Activated T-cell treated with anti-CD3 and anti-CD28 coated beads, Interleukin-2, amount 50 U/mL, for 72 hours (primary cell): Measurements from ENCODE around the gene DMWD. TPM values are rescaled to one million over a fixed set of nuclear protein-coding genes. Genes with fewer than 3 reads are reported as not detected.

ENCODE experiments used
- ATAC-seq, 2 donors: fragments of 150-1000 bp; cut with Tn5 transposase; replicated peaks in 1 of 2; 2 replicates each; pipeline ENCODE4 v1.10.0; 2021; ENCODE audit warnings: moderate library complexity in 2 of 2, mild to moderate bottlenecking in 1 of 2
- DNase-seq, 2 donors: peaks; one replicate each; pipeline ENCODE4 v3.0.0; 2021 to 2022; ENCODE audit warnings: mixed read lengths in 1 of 2
- H3K27ac Mint-ChIP-seq: one replicate; pipeline ENCODE4 v1.8.0; 2022; ENCODE audit warnings: mild to moderate bottlenecking, moderate library complexity, mixed read lengths
- H3K27me3 Mint-ChIP-seq: one replicate; pipeline ENCODE4 v1.8.0; 2022; ENCODE audit warnings: low read depth, mixed read lengths
- H3K36me3 Mint-ChIP-seq, 2 donors: one replicate each; pipeline ENCODE4 v1.8.0; 2022; ENCODE audit warnings: mixed read lengths in 2 of 2, mild to moderate bottlenecking in 1 of 2; ENCODE audit not compliant: insufficient read depth in 2 of 2
- H3K4me1 Mint-ChIP-seq: one replicate; pipeline ENCODE4 v1.8.0; 2022; ENCODE audit warnings: low read depth, mixed read lengths
- H3K4me3 Mint-ChIP-seq, 2 donors: one replicate each; pipeline ENCODE4 v1.8.0; 2022; ENCODE audit warnings: mild to moderate bottlenecking in 2 of 2, mixed read lengths in 2 of 2, moderate library complexity in 2 of 2
- H3K9me3 Mint-ChIP-seq, 2 donors: one replicate each; pipeline ENCODE4 v1.8.0; 2022; ENCODE audit warnings: mixed read lengths in 2 of 2
- total RNA-seq, 2 donors: library from RNA; stranded (reverse); gene quantifications; one replicate each; pipeline ENCODE4 v1.2.3, GENCODE V29; 2022

The DMWD gene
- total RNA-seq, 2 donors from 2014 or later, result 36.7 to 54.1 TPM

DNA sequence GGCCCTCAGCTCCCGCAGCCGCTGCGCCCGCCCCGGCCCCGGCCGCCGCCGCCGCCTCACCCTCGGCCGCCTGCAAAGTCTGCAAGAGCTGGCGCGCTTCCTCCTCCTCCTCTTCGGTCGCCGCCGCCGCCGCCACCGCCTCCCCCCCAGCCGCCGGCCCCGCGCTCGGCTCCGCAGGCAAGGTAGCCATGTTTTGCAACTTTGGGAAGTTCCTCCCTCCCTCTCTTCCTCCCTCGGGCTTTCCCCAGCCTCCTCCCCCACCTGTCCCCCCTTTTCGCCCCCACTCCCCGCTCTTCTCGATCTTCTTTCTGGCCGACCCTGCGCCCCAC, 24.0 kb downstream of the DMWD start:
- no peak for ATAC-seq
- Mint-ChIP-seq H3K27ac (no peak overlapping the region), H3K36me3 (no peaks in the 10 kb centered on the region), H3K9me3 (no peaks in the 10 kb centered on the region), H3K4me1 (peaks cover 5% of the 10 kb centered on the region), H3K4me3 (peak overlapping the region; percentile 92 to 96), H3K27me3 (peaks cover 4% of the 10 kb centered on the region)
- DNase-seq, result peak; percentile 63

DNA sequence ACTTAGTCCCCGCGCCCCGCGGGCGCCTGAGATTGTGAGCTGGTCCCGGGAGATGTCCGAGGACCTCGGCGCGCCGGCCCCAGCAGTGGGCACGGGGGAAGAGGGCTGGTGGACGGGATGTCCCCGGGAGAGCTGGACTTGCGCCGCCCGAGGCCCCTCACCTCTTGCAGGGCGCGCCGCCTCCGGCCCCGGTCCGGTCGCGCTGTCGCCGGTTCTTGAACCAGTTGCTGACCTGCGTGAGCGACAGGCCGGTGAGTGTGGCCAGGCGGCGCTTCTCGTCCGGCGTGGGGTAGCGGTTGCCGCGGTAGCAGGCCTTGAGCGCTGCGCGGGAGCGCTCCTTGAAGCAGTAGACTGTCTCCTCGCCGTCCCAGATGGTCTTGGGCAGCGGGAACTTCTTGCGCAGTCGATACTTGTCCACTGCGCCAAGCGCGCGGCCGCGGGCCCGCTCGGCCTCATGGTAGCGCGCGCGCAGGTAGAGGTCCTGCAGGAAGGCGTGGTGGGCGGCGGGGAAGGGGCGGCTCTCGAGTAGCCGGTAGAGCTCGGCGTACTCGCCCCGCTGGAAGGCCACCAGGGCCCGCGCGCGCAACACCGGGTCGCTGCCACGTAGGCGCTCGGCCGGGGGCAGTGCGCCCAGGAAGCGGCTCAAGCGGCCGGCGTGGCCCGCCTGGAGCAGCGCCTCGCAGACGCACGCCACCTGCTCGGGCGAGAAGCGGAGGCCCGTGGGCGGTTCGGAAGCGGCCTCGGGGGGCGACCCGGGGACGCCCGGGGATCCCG, 24.6 kb downstream of the DMWD start:
- H3K36me3 Mint-ChIP-seq, result no peaks in the 10 kb centered on the region
- DNase-seq (peak; percentile 44), ATAC-seq (no peak)
- H3K27me3 Mint-ChIP-seq, result peaks cover 4% of the 10 kb centered on the region
- peaks cover 5% of the 10 kb centered on the region for H3K4me1 Mint-ChIP-seq
- H3K4me3 Mint-ChIP-seq, result peak overlapping the region; percentile 73 to 75
- no peaks in the 10 kb centered on the region for H3K9me3 Mint-ChIP-seq
- no peak overlapping the region for H3K27ac Mint-ChIP-seq

DNA sequence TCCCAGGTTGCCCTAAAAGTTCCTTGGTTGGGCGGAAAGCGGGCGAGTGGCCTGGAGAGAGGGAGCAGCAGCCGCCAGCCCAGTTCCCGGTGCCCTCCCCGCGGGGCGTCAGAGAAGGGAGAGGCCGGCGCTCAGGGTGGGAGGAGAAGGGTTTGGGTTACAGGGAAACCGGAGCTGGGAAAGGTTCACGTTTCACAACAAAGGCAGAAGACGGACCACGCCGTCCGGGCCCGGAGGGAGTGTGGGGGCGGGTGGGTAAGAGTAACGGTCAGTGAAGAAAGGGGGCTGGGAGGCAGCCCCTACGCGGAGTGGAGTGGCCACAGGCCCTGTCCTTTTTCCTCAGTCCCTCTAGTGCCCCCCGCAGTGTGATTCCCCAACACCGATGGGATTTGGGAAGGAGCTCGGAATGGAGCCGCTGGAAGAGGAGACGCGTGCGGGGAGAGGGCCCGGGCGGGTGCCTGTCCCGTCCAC, 25.2 kb downstream of the DMWD start:
- H3K4me3 Mint-ChIP-seq, result peak overlapping the region; percentile 58 to 75
- H3K9me3 Mint-ChIP-seq, result no peaks in the 10 kb centered on the region
- peaks cover 5% of the 10 kb centered on the region for H3K4me1 Mint-ChIP-seq
- H3K36me3 Mint-ChIP-seq, result no peaks in the 10 kb centered on the region
- no peak overlapping the region for H3K27ac Mint-ChIP-seq
- H3K27me3 Mint-ChIP-seq, result peaks cover 4% of the 10 kb centered on the region
- ATAC-seq (no peak), DNase-seq (no peak)

DNA sequence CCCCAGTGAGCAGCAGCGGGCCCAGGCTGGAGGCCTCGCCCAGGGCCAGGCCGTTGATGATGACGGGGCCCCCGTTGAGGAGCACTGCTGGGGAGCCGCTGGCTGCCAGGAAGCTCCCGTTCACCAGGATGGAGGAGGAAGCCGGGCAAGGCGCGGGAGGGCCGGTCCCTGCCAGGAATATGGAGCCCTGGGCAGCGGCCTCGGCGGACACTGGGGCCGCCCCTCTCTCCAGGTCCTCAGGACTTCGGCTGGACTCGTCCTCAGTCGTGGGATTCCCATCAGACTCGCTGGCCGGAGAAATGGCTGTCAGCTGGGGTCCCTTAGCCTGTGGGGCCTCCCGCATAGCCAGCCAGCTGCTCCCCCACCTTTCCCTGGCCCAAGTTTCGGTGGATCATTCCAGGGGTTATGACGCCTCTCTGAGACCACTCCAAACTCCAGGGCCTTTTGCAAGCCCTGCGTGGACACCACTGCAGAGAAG, 25.7 kb downstream of the DMWD start:
- H3K27me3 Mint-ChIP-seq, result peaks cover 4% of the 10 kb centered on the region
- no peaks in the 10 kb centered on the region for H3K36me3 Mint-ChIP-seq
- ATAC-seq (no peak), DNase-seq (no peak)
- peaks cover 5% of the 10 kb centered on the region for H3K4me1 Mint-ChIP-seq
- peak overlapping the region; percentile 58 to 75 for H3K4me3 Mint-ChIP-seq
- H3K9me3 Mint-ChIP-seq, result no peaks in the 10 kb centered on the region
- H3K27ac Mint-ChIP-seq, result no peak overlapping the region

DNA sequence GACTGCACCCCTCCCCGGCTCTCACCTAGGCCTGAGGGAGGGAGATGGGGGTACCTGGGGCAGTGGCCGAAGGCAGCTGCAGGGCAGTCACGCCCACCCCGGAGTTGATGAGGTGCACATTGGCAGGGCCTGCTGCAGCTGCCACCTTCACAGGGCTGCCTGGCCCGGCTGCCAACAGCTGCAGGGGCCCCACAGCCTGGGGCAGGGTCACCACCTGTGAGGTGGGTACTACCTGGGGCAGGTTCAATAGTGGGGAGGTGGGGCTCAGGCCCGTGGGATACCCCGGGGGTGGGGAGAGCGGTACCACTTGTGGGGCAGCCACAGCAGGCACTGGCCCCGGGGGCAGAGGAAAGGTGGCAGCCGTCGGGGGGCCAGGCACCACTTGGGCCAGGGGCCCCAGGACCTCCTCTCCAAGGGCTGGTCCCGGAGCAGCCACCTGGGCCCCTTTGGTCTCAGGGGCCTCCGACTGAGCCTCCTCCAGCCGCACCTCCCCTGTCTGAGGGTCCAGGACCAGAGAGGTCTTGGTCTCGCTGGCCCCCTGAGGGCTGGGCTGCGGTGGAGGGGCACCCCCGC, 26.3 kb downstream of the DMWD start:
- no peaks in the 10 kb centered on the region for H3K9me3 Mint-ChIP-seq
- no peak for ATAC-seq
- H3K27ac Mint-ChIP-seq, result no peak overlapping the region
- DNase-seq, result no peak
- H3K36me3 Mint-ChIP-seq, result no peaks in the 10 kb centered on the region
- peaks cover 4% of the 10 kb centered on the region for H3K27me3 Mint-ChIP-seq
- H3K4me1 Mint-ChIP-seq, result peaks cover 5% of the 10 kb centered on the region
- no peak overlapping the region for H3K4me3 Mint-ChIP-seq

DNA sequence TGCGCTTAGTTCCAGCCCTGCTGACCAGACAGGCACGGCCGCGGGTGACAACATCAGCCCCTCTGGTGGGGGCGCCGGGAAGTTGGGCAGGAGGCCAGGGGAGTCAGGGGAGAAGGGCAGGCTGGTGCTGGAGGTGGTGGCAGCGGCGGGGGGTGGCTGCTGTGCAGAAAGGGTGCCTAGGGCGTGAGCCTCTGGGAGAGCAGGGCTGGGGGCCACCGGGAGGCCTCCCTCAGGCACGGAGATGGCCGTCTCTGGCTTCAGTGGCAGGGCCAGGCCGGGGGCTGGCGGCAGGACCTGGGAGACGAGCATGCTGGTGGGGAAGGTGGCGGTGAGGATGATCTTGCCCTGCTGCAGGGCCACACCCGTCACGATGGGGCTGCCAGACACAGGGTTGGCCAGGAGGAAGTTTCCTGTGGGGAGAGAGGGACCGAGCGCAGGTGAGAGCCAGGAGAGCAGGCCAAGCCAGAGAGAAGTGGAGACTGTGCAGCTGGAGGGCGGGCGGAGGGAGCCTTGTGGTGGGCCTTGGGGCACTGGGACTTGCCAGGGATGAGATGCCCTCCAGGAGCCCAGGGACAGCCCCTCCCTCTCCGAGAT, 26.8 kb downstream of the DMWD start:
- Mint-ChIP-seq H3K27ac (no peak overlapping the region), H3K36me3 (no peaks in the 10 kb centered on the region), H3K9me3 (no peaks in the 10 kb centered on the region)

DNA sequence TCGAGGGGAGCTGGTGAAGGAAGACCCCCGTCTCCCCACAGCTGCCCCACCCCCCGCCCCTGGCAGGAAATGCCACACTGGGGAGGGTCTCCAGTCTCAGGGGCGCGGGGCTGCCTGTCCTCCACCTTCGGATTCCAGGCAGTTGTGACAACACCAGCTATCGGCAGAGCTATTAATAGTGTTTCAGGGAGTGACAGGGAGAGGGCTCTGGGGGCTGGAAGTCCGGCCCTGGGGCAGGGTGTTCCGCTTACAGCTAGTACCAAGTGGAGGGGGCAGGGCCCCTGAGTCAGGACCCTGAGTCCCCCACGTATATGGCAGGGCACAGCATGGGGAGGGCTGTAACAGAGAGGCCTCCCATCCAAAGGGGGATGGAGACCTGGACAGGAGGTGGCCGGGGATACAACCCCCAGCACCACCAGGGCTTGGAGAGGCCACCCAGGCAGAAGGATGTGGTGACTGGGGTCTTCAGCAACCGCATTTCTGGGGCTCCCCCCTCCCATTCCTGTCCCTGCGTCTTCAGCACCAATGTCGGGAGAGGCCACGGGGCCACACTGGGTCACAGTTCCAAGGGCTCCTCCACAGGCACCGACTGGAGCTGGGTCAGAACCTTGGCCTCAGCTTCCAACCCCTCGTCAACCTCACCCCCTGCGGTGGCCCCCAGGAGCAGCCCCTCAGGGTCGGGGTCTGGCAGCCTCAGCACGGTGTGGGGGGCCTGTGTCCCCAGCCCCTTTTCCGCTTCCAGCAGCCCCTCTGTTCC, 27.5 kb downstream of the DMWD start:
- H3K27me3 Mint-ChIP-seq, result peaks cover 4% of the 10 kb centered on the region
- ATAC-seq (no peak), DNase-seq (no peak)
- no peak overlapping the region for H3K27ac Mint-ChIP-seq
- H3K4me3 Mint-ChIP-seq, result no peak overlapping the region
- peaks cover 5% of the 10 kb centered on the region for H3K4me1 Mint-ChIP-seq
- no peaks in the 10 kb centered on the region for H3K9me3 Mint-ChIP-seq
- H3K36me3 Mint-ChIP-seq, result no peaks in the 10 kb centered on the region

More for the DNA sequence above, 26.8 kb downstream of the DMWD start:
- Mint-ChIP-seq H3K4me3 (peak overlapping the region in 1 of 2 donors; percentile 45), H3K27me3 (peaks cover 4% of the 10 kb centered on the region), H3K4me1 (peaks cover 5% of the 10 kb centered on the region)
- ATAC-seq (no peak), DNase-seq (no peak)

DNA sequence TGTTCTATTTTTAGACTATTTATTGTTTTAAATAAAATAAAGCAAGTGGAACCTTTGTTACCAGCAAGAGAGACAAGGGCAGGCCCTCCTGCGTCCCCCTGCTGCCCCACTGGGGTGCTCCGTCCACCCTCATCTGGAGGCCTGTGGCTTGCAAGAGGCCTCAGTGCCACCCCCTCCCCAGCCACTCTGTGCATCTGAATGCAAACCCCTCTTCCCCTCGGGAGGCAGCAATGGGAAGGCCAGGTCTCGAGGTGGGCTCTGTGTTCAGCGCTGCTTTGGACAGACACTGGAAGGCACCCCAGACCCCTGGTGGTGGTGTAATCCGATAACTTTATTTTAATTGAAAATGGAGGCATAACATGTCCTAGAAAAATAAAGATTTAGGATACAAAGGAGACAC, 28.2 kb downstream of the DMWD start:
- Mint-ChIP-seq H3K4me1 (peaks cover 1% of the 10 kb centered on the region), H3K27ac (no peak overlapping the region), H3K9me3 (no peaks in the 10 kb centered on the region), H3K36me3 (no peaks in the 10 kb centered on the region), H3K4me3 (no peak overlapping the region), H3K27me3 (peaks cover 4% of the 10 kb centered on the region)
- ATAC-seq (no peak), DNase-seq (no peak)

DNA sequence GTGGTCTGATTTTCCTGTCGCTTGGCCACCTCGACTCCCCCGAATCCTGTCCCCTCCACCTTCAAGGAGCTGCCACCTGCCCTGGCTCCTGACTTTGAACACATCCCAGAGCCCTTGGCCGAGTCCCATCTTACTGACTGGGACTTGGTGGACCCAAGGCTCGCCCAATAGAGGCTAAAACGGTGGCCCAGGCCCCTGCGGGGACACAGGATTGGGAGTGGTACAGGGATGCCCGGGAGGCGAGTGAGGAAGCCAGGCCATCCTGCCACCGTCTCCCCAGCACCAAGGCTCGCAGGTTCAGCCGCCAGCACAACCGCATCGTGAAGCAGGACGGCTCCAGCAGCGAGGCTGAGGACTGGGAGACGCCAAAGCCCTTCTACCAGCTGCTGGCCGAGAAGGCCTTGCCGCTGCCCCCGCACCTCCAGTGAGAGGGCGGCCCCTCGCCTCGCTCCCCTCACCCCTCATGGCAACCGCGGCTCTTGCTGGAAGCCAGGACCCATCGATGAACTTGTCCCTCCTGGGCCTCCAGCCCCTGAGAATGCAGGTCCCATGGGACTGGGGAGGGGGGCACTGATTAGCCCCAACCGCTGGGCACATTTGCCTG, 28.9 kb downstream of the DMWD start:
- Mint-ChIP-seq H3K36me3 (no peaks in the 10 kb centered on the region), H3K27ac (no peak overlapping the region), H3K9me3 (no peaks in the 10 kb centered on the region), H3K4me1 (no peaks in the 10 kb centered on the region), H3K4me3 (no peak overlapping the region), H3K27me3 (peaks cover 4% of the 10 kb centered on the region)
- no peak for ATAC-seq
- no peak for DNase-seq

DNA sequence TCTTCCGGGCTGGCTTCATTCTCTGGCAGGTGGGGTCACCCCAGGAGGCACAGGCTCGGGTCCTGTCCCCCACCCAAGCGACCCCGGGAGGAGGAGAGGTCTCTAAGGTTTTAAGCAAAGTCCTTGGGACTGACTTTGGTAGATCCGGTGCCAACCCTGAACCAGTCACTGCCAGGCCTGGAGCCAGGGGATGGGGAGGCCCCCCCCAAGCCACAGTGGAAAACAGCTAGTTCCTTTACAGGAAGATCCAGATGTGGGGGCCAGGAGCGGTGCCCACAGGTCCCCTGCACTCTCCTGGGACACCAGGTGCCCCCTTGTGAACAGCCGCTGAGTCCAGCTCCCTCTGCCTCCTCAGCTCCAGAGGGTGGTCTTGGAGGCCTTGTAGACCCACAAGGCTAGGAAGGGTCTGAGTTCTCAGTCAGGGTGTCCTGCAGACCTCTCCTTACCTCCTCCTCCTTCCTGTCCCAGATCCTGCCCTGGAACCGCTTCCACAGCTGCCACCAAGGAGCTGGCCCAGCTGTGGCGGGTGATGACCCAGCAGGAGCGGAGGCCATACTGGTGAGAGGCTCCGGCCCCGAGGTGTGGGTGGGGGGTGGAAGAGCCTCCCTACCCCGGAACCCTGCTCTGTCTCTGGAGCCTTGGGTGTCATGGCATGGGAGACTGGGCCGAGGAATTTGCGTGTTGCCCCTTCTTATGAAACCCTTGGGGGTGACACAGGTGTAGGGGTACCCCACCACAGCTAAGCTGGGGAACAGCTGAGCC, 29.6 kb downstream of the DMWD start:
- H3K27me3 Mint-ChIP-seq, result peaks cover 4% of the 10 kb centered on the region
- H3K4me1 Mint-ChIP-seq, result no peaks in the 10 kb centered on the region
- no peak for DNase-seq
- H3K36me3 Mint-ChIP-seq, result no peaks in the 10 kb centered on the region
- no peaks in the 10 kb centered on the region for H3K9me3 Mint-ChIP-seq
- H3K27ac Mint-ChIP-seq, result no peak overlapping the region
- H3K4me3 Mint-ChIP-seq, result no peak overlapping the region
- no peak for ATAC-seq

DNA sequence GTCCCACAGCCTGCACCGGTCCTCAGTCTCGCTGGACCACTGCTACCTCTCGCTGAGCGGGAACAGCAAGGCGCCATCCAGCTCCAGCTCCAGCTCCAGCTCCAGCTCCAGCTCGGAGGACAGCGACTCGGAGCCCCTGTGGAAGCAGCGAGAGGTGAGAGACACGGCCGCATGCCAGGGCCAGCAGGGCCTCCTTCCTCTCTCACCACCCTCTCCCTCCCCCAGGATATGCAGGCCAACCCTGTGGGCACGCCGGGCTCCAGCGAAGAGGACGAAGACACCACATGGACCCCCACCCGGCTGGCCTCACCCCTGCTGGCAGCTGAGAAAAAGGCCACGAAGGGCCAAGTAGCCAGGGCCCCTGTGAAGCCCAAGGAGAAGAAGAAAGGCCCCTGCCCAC, 30.9 kb downstream of the DMWD start:
- H3K4me3 Mint-ChIP-seq, result no peak overlapping the region
- no peak overlapping the region for H3K27ac Mint-ChIP-seq
- H3K4me1 Mint-ChIP-seq, result no peaks in the 10 kb centered on the region
- no peaks in the 10 kb centered on the region for H3K27me3 Mint-ChIP-seq
- ATAC-seq (no peak), DNase-seq (no peak)
- no peaks in the 10 kb centered on the region for H3K36me3 Mint-ChIP-seq
- no peaks in the 10 kb centered on the region for H3K9me3 Mint-ChIP-seq

DNA sequence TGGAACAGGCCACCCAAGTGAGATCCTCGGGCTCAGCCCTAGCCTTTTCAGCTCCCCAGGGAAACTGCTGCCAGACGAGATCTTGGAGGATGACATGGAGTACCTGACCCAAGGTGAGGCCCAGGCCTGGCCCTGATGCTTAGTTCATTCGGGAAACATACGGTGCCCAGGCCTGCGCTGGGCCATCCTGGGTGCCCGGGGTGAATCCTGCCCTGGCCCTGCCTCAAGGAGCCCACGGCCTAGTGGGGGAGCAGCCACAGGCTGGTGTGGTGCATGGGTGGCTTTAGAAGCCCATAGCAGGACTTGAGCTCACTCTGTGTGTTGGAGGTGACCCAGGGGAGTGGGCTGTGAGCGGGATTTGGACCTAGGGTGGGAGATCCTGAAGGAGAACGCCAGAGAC, 33.7 kb downstream of the DMWD start:
- no peaks in the 10 kb centered on the region for H3K4me1 Mint-ChIP-seq
- DNase-seq, result no peak
- no peaks in the 10 kb centered on the region for H3K36me3 Mint-ChIP-seq
- H3K4me3 Mint-ChIP-seq, result no peak overlapping the region
- H3K27ac Mint-ChIP-seq, result no peak overlapping the region
- ATAC-seq, result no peak
- no peaks in the 10 kb centered on the region for H3K27me3 Mint-ChIP-seq
- H3K9me3 Mint-ChIP-seq, result no peaks in the 10 kb centered on the region
